ENCODE results near the gene MAMLD1. TPM values are rescaled to one million over a fixed set of nuclear protein-coding genes. Genes with fewer than 3 reads are reported as not detected.

The MAMLD1 gene
- total RNA-seq, 1 donor: under 0.01 TPM

GRCh38 chrX:150486011-150486410 is 122.9 kb downstream of the MAMLD1 start:
- peak in 2 of 3 donors; percentile 45 to 67 for DNase-seq (ENCODE audit: low read depth in 2 of 3, low spot score in 2 of 3)

DNA sequence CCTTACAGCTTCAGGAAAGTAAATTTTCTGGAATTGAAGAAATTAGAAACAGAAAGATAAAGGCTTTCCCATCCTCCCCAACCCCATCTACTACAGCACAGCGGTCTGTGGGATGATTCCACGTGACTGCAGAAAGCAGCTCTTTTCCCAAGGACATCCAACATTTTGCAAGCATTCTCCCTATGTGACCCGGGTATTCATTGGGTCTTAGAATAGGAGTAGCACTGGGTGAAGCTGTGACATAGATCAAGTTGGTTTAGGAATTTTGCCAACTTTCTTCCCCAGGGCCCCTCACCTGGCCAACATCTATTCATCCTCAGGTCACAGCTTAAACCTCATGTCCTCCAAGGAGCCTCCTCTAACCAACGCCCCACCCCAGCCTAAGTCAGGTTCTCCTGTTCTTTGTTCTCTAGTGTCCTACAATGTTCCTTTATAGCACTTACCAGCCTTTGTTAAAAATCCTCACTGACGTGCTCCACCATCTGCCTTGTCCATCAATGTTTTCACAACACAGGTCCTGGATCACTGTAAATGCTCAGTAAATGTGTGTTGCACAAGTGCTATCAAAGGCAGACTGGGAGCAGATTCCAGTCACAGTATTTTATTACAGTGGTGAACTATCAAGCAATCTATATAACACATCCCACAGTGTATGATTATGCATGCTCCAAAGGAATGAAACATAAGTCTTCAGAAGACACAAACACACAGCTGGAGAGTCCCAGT is 124.4 kb downstream of the MAMLD1 start:
- DNase-seq (ENCODE audit: low read depth in 2 of 3, low spot score in 2 of 3): no peak

- DNase-seq (ENCODE audit: low read depth in 2 of 3, low spot score in 2 of 3): no peak
Observed at GRCh38 chrX:150489359-150490015, 126.4 kb downstream of the MAMLD1 start.

DNA sequence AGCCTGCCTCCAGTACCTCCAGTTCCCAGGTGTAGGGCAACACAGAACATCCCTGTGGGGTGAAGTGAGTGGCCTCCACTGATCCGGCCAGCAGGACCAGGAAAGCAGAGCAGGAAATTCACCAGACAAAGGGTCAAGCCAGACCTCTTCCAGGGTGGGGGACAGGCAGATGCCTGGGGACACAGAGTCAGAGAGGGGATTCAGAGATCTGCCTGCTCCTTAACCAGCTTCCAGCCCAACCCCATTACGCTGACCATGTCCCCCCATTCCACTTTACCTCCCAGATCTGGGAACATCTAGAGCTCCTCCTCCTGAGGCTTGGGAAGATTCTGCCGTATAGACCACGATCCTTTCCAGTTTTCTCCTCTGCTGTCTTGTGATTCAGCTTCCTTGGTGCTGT is 132.4 kb downstream of the MAMLD1 start:
- DNase-seq (ENCODE audit: low read depth in 2 of 3, low spot score in 2 of 3): no peak

DNA sequence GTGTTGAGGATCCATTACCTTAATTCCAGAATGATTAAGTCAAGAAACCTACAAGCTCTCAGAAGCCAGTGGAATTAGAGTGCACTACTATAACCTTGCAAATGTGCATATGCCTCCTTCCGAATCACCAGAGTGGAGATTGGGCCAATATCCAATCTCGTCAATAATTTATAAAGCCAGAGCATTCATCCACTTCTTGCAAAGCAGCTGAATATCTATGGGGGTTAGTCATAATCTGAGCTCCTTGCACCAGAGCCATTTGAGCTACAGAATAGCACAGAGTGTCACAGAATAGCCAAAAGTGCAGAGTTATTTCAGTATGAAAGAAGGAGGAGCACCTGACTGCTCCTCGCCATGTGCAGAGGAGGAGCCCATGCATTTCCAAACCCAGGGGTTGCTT is 136.1 kb downstream of the MAMLD1 start:
- no peak for DNase-seq (ENCODE audit: low read depth in 2 of 3, low spot score in 2 of 3)

DNA sequence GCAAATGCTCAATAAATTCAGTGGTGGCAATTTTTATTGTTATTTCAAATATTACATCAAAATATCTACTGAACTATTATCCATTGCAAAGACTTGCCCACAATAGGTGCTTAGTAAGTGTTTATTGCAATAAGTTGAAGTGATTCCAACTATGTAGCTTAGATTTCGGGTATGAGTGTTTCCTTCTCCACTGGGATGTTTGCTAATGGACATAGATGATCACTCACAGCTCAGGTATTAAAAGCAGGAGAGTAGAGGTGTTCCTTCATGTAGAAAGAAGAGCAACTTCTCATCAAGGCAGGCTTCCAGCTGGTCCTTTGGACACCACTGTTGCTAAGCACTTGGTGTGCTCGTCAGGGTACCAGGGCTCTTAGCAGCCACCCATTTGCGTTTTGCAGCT is 139.0 kb downstream of the MAMLD1 start:
- no peak for DNase-seq (ENCODE audit: low read depth in 2 of 3, low spot score in 2 of 3)

DNA sequence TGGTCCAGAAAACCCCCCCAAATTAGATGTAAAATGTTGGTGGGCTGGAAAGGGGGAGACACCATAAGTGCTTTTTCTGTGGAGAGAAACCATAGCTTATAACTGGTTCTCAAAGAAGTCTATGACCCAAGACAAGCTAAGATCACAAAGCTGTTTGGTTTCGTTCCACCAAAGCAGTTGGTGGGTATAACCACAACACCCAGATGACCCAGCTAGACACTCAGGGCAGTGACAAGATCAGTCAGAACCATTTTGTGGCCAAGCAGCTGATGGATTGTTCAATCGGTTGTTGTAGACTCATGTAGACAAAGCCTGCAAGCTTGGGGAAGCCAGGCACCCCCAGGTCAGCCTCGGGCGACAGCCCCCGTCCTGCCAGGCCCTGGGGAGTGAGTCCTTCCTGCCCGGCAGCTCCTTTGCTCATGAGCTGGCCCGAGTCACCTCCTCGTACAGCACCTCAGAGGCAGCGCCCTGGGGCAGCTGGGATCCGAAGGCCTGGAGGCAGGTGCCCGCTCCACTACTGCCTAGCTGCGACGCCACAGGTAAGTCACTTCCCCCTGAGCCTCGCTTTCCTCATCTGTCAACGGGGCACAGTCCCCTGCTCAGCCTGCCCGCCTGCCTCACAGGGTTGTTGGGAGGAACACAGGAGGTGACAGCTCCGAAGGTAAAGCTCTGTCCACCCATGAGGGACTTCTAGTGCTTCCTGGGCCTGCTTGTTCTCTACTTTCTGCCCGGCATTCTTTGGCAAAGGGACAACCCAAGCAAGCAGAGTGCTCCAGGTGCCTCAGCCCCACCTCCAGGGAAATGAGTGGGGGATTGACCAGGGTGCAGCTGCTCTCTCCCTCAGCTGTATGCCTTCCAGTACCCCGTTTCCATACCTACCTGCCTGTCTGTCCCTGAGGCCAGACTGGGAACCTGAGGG is 140.1 kb downstream of the MAMLD1 start:
- DNase-seq (ENCODE audit: low read depth in 2 of 3, low spot score in 2 of 3): no peak

GRCh38 chrX:150503898-150504219 is 140.7 kb downstream of the MAMLD1 start:
- DNase-seq (ENCODE audit: low read depth in 2 of 3, low spot score in 2 of 3): no peak

DNA sequence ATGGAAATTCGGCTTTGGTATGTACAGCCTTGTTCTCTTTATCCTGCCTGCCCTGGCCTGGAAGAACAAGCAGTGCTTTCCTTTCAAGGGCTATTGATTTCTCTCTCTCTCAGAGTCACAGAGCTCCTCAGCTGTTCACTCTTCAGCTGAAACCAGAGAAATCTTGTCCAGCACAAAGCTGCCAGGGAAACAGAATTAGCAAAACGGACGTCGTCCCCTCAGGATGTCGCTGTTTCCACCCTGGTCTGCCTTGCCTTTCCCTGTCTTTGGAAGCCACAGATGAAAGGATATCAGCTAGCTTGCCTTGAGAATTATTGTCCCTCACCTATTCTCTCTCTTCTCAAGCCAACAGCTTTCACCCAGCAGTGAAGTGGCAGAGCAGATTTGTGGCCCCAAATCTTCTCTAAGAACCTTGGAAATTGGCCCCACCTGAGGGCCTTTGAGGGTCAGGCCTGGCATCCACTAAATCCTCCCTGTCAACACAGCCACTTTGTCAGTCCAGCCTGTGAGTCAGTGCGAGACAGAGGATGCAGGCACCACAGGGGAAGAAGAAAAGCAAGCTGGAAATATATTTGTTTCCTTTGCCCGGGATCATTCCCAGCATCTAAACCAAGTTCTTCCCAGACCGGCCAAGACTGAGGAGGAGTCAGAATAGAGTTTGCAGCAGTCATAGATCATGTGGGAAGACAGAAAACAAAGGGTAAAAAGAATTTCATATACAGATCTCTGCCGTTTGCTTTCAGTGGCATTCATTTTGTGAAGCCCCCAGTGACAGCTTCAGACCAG is 141.5 kb downstream of the MAMLD1 start:
- no peak for DNase-seq (ENCODE audit: low read depth in 2 of 3, low spot score in 2 of 3)

DNA sequence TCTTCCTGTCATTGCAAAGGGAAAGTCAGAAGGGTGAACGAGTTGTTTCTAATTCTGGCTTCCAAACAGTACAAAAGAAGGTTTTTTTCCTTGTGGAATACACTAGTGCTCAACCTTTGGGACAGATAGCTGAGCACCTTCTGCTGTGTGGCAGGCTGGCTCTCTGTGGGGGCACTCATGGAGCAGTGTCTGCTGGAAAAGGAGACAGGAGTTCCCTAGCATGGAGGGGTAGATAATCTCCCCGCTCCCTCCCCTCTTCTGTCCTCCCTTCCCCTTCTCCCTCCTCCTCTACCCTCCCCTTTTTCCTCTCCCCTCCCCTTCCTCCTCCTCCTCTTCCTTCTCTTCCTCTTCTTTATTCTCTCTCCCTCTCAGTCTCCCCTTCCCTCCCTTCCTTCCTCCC is 142.9 kb downstream of the MAMLD1 start:
- DNase-seq (ENCODE audit: low read depth in 2 of 3, low spot score in 2 of 3): no peak

DNA sequence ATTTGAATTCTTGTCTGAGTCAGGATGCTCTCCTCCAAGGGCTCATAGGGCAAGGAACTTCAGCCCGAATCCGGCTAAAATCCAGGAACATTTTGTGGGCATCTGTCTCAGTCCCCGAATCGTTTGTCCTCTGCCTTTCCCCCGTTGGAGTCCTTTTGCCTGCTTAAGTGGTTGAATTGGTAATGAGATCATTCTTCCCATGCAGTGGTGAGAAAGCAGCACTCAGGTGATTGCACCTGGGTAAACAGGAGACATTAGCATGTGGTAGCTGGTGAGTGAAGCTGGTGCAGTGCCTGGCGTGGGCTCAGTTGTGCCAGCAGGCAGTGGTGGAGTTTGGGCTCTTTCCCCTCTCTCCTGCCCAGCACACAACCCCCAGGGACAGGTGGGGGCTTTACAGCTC is 143.4 kb downstream of the MAMLD1 start:
- DNase-seq (ENCODE audit: low read depth in 2 of 3, low spot score in 2 of 3): no peak

- peak in 1 of 3 donors; percentile 5 for DNase-seq (ENCODE audit: low read depth in 2 of 3, low spot score in 2 of 3)
Observed at GRCh38 chrX:150507251-150507856, 144.2 kb downstream of the MAMLD1 start.

GRCh38 chrX:150508018-150508417 is 144.9 kb downstream of the MAMLD1 start:
- DNase-seq (ENCODE audit: low read depth in 2 of 3, low spot score in 2 of 3): no peak

GRCh38 chrX:150508451-150509367 is 145.6 kb downstream of the MAMLD1 start:
- DNase-seq (ENCODE audit: low read depth in 2 of 3, low spot score in 2 of 3): no peak

GRCh38 chrX:150509703-150510102 is 146.6 kb downstream of the MAMLD1 start:
- no peak for DNase-seq (ENCODE audit: low read depth in 2 of 3, low spot score in 2 of 3)

DNA sequence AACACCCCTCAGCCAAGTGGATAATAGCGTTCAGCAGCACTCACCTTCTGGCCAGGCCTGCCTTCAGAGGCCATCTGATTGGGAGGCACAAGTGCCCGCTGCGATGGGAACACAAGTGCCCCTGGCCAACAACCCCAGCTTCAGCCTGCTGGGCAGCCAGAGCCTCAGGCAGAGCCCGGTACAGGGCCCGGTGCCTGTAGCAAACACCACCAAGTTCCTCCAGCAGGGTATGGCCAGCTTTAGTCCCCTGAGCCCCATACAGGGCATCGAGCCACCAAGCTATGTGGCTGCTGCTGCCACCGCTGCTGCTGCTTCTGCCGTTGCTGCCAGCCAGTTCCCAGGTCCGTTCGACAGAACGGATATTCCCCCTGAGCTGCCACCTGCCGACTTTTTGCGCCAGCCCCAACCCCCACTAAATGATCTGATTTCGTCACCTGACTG is 149.4 kb downstream of the MAMLD1 start:
- DNase-seq (ENCODE audit: low read depth in 2 of 3, low spot score in 2 of 3): no peak

GRCh38 chrX:150513544-150513943 is 150.4 kb downstream of the MAMLD1 start:
- no peak for DNase-seq (ENCODE audit: low read depth in 2 of 3, low spot score in 2 of 3)

- DNase-seq (ENCODE audit: low read depth in 2 of 3, low spot score in 2 of 3): no peak
Observed at GRCh38 chrX:150514462-150514861, 151.3 kb downstream of the MAMLD1 start.

DNA sequence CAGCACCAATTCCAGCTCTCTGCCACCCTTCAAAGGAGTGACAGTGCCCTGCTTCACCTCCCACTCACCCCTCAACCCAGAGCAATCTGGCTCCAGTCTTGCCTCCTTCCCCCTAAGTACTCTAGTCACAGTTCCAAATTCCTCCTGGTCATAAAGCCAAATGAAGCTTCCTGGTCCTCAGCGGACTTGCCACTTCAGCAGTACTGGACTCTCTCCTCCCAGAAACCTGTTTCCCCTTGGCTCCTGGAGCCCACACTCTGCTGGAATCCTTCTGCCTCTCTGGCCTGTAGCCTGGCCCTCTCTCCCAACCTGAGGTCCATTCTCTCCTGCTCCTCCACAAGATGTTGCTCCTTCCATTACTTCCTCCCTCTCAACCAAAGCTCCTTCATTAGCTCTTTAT is 152.7 kb downstream of the MAMLD1 start:
- no peak for DNase-seq (ENCODE audit: low read depth in 2 of 3, low spot score in 2 of 3)
